ENCODE measurements around the gene CPEB1.

The CPEB1 gene

GRCh38 chr15:82647045-82647834 lies at the start of gene CPEB1:
Gene CPEB1 (minus strand): TSS chr15:82647363. CDS start chr15:82628459, 18,904 bp downstream.
- DNase-seq = peak; percentile 47

GRCh38 chr15:82692171-82692570 lies 45.0 kb upstream of the CPEB1 start:
- no peak for DNase-seq

GRCh38 chr15:82689147-82689546 lies 42.0 kb upstream of the CPEB1 start:
- DNase-seq = no peak

- no peak for DNase-seq
Observed at GRCh38 chr15:82688691-82689090, 41.5 kb upstream of the CPEB1 start.

- no peak for DNase-seq
Observed at GRCh38 chr15:82681371-82681770, 34.2 kb upstream of the CPEB1 start.

GRCh38 chr15:82680200-82681102 lies 33.3 kb upstream of the CPEB1 start:
- DNase-seq = peak; percentile 83

- DNase-seq = no peak
Observed at GRCh38 chr15:82679626-82680199, 32.5 kb upstream of the CPEB1 start.

GRCh38 chr15:82677720-82678323 lies 30.7 kb upstream of the CPEB1 start:
- no peak for DNase-seq

GRCh38 chr15:82674873-82675272 lies 27.7 kb upstream of the CPEB1 start:
- no peak for DNase-seq

- DNase-seq = no peak
Observed at GRCh38 chr15:82670699-82671098, 23.5 kb upstream of the CPEB1 start.

- DNase-seq = no peak
Observed at GRCh38 chr15:82666606-82667005, 19.4 kb upstream of the CPEB1 start.

GRCh38 chr15:82664021-82664420 lies 16.9 kb upstream of the CPEB1 start:
- no peak for DNase-seq

- DNase-seq = peak; percentile 65
Observed at GRCh38 chr15:82663186-82663600, 16.0 kb upstream of the CPEB1 start.

- DNase-seq = no peak
Observed at GRCh38 chr15:82662641-82663040, 15.5 kb upstream of the CPEB1 start.

GRCh38 chr15:82660378-82660777 lies 13.2 kb upstream of the CPEB1 start:
- no peak for DNase-seq

- DNase-seq = no peak
Observed at GRCh38 chr15:82656641-82657266, 9.6 kb upstream of the CPEB1 start.

- no peak for DNase-seq
Observed at GRCh38 chr15:82655606-82656005, 8.4 kb upstream of the CPEB1 start.

GRCh38 chr15:82653483-82654168 lies 6.5 kb upstream of the CPEB1 start:
- no peak for DNase-seq

- DNase-seq = no peak
Observed at GRCh38 chr15:82651708-82652107, 4.5 kb upstream of the CPEB1 start.

GRCh38 chr15:82650046-82650670 lies 3.0 kb upstream of the CPEB1 start:
- no peak for DNase-seq

- no peak for DNase-seq
Observed at GRCh38 chr15:82649226-82649999, 2.2 kb upstream of the CPEB1 start.

Data from activated CD4-positive, alpha-beta T cell treated with anti-CD3 and anti-CD28 coated beads for 48 hours (primary cell).